B cell (primary cell): Measurements from ENCODE around the gene GMPR2.

Experiments used
- EZH2 ChIP-seq: IDR thresholded peaks from 2 replicates; pipeline ENCODE4 v1.6.1; 2012; ENCODE audit warnings: borderline replicate concordance, low read depth, mild to moderate bottlenecking, moderate library complexity, low read length; ENCODE audit not compliant: insufficient read depth, poor library complexity, severe bottlenecking
- TF ChIP-seq, protein P1 (sequence below): fragments of 200-600 bp; IDR thresholded peaks from one replicate; pipeline ENCODE4 v1.8.0; 2022; ENCODE audit warnings: antibody characterized with exemption, mild to moderate bottlenecking

DNA sequence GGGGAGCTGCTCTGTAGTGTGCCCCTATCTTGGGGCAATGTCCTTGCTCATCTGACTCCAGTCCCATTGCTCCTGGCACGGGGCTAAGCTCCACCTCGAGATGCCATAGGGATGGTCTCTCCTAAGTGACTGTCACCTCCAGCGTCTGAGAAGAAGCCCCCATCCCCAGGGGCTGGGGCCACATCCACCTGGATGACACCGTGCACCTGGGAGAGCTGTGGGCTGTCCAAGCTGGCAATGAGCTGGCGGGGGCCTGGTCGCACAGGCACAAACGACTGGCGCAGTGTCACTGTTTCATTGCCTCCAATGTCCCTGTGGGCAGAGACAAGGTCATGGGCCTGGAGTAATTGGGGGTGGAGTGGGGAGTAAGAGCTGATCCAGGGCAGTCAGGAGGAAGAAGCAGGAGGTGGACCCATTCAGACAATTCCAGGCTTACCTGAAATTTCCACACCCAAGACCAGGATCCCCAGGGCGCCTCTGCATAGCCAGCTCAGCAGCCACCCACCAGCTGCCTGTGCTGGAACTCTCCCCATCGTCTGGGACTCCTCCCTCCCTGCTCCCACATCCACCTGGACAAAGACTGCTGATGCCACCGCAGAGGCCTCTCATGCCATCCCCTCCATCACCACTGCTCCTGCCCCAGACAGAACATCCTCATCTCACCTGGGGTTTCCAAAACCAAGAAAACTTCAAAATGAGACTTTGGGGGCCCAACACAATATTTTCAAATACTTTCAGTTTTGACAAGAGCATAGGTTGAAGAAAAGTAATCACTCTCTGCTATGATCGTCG is 16.7 kb downstream of the GMPR2 start:
- TF ChIP-seq, protein P1, sequence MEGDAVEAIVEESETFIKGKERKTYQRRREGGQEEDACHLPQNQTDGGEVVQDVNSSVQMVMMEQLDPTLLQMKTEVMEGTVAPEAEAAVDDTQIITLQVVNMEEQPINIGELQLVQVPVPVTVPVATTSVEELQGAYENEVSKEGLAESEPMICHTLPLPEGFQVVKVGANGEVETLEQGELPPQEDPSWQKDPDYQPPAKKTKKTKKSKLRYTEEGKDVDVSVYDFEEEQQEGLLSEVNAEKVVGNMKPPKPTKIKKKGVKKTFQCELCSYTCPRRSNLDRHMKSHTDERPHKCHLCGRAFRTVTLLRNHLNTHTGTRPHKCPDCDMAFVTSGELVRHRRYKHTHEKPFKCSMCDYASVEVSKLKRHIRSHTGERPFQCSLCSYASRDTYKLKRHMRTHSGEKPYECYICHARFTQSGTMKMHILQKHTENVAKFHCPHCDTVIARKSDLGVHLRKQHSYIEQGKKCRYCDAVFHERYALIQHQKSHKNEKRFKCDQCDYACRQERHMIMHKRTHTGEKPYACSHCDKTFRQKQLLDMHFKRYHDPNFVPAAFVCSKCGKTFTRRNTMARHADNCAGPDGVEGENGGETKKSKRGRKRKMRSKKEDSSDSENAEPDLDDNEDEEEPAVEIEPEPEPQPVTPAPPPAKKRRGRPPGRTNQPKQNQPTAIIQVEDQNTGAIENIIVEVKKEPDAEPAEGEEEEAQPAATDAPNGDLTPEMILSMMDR, result no peak
- TF ChIP-seq EZH2, result no peak
